HG02840 (cell line): ENCODE data around the gene N4BP2L2.
"Not testable (repeated sequence)": the region's sequence is repeated elsewhere in the genome, so short reads cannot be mapped to it uniquely, and the experiment has no call there.

Source experiments
- ATAC-seq: cut with Tn5 transposase; IDR thresholded peaks from one replicate; pipeline ENCODE4 v1.9.1; 2021; ENCODE audit warnings: mild to moderate bottlenecking, moderate library complexity, moderate number of reproducible peaks; ENCODE audit not compliant: unreplicated experiment, low FRiP score

N4BP2L2 gene

GRCh38 chr13:32538621-32539246 lies at the start of gene N4BP2L2:
N4BP2L2 (minus strand) TSS chr13:32538795; CDS start chr13:32537027, 1,768 bp downstream.
- ATAC-seq: peak; percentile 96

- ATAC-seq: peak; percentile 2
These were observed 49.2 kb upstream of the N4BP2L2 start for GRCh38 chr13:32587811-32588170.

- ATAC-seq: peak; percentile 39
These were observed 48.6 kb upstream of the N4BP2L2 start for GRCh38 chr13:32587011-32587810.

- ATAC-seq: peak; percentile 81
These were observed 47.7 kb upstream of the N4BP2L2 start, which contains the start of gene PDS5B for GRCh38 chr13:32586080-32586900. PDS5B (plus strand) TSS chr13:32586452; CDS start chr13:32648773, 62,321 bp downstream.

GRCh38 chr13:32585550-32586079 lies 47.0 kb upstream of the N4BP2L2 start:
- no peak for ATAC-seq

GRCh38 chr13:32582991-32583390 lies 44.4 kb upstream of the N4BP2L2 start:
- ATAC-seq: no peak

GRCh38 chr13:32582281-32582680 lies 43.7 kb upstream of the N4BP2L2 start:
- ATAC-seq: no peak

GRCh38 chr13:32581177-32581786 lies 42.7 kb upstream of the N4BP2L2 start:
- ATAC-seq: no peak

- ATAC-seq: no peak
These were observed 38.4 kb upstream of the N4BP2L2 start for GRCh38 chr13:32577032-32577431.

GRCh38 chr13:32575687-32576086 lies 37.1 kb upstream of the N4BP2L2 start:
- not testable (repeated sequence) for ATAC-seq

GRCh38 chr13:32560842-32561241 lies 22.2 kb upstream of the N4BP2L2 start:
- ATAC-seq: not testable (repeated sequence)

- no peak for ATAC-seq
These were observed 17.0 kb upstream of the N4BP2L2 start for GRCh38 chr13:32555613-32556012.

- ATAC-seq: no peak
These were observed 15.1 kb upstream of the N4BP2L2 start for GRCh38 chr13:32553720-32554119.

GRCh38 chr13:32549788-32550187 lies 11.2 kb upstream of the N4BP2L2 start:
- ATAC-seq: no peak

GRCh38 chr13:32548837-32549236 lies 10.2 kb upstream of the N4BP2L2 start:
- no peak for ATAC-seq

- ATAC-seq: no peak
These were observed 6.5 kb upstream of the N4BP2L2 start for GRCh38 chr13:32545083-32545482.

GRCh38 chr13:32542221-32542620 lies 3.6 kb upstream of the N4BP2L2 start:
- ATAC-seq: no peak

GRCh38 chr13:32538143-32538620 lies 413 bp downstream of the N4BP2L2 start:
- ATAC-seq: peak; percentile 82

- no peak for ATAC-seq
These were observed 934 bp downstream of the N4BP2L2 start for GRCh38 chr13:32537580-32538142.

GRCh38 chr13:32535748-32536147 lies 2.8 kb downstream of the N4BP2L2 start:
- no peak for ATAC-seq
